Body of pancreas (tissue), 4 donors: ENCODE results near the gene RGS14. TPM values are rescaled to one million over a fixed set of nuclear protein-coding genes. Genes with fewer than 3 reads are reported as not detected.

ENCODE experiments used
- ATAC-seq: fragments of 150-250 bp; one replicate; pipeline ENCODE4 v1.9.1; 2016
- DNase-seq, 4 donors: peaks; one replicate each; pipeline ENCODE4 v3.0.0-alpha.2; 2019
- H3K27ac ChIP-seq, 4 donors: fragments of 200-600 bp; sonication (generic); 1 replicate in 3 of 4; 2 replicates in 1 of 4; pipeline versions ENCODE4 v1.5.1 to v1.6.1; 2016 to 2019; ENCODE audit warnings: mild to moderate bottlenecking in 1 of 4, mixed read lengths in 1 of 4, moderate library complexity in 1 of 4
- H3K27me3 ChIP-seq, 2 donors: fragments of 200-600 bp; sonication (generic); one replicate each; pipeline ENCODE4 v1.6.0; 2016; ENCODE audit warnings: mild to moderate bottlenecking in 1 of 2
- H3K36me3 ChIP-seq, 2 donors: fragments of 200-600 bp; sonication (generic); replicated peaks in 1 of 2; 2 replicates each; pipeline ENCODE4 v1.5.1; 2016; ENCODE audit warnings: low read depth in 2 of 2; ENCODE audit not compliant: insufficient read depth in 1 of 2
- H3K4me1 ChIP-seq: fragments of 200-600 bp; sonication (generic); one replicate; pipeline ENCODE4 v1.6.0; 2016
- H3K4me3 ChIP-seq, 2 donors: fragments of 200-600 bp; sonication (generic); 1 replicate in 1 of 2; 2 replicates in 1 of 2; pipeline ENCODE4 v1.5.1; 2016 to 2019
- H3K9me3 ChIP-seq, 3 donors: fragments of 200-600 bp; sonication (generic); 1 replicate in 2 of 3; 2 replicates in 1 of 3; pipeline ENCODE4 v1.5.1; 2016
- CTCF ChIP-seq, 7 experiments: fragments of 450-650 bp in 4 of 7; fragments of 200-600 bp in 3 of 7; sonication (generic) in 3 of 7; IDR thresholded peaks; one replicate each; pipeline ENCODE4 v1.5.1; 2016 to 2019; ENCODE audit warnings: antibody characterized with exemption in 7 of 7
- POLR2A ChIP-seq, 3 donors: fragments of 450-650 bp; IDR thresholded peaks; one replicate each; pipeline ENCODE4 v1.6.1; 2016; ENCODE audit warnings: antibody characterized with exemption in 3 of 3, mild to moderate bottlenecking in 2 of 3
- WGBS, 2 donors: methylation state at CpG; one replicate each; pipeline ENCODE4 v1.1.5; 2017; 5-methylcytosine and 5-hydroxymethylcytosine counted together
- intact Hi-C: fragments of 100-400 bp; cut with DNase I; formaldehyde crosslinking; loops from one replicate; pipeline ENCODE4 v1.15.1; 2023
- total RNA-seq, 2 donors: library from RNA; depleted of rRNA; stranded (reverse); fragments of >200 nt; gene quantifications; one replicate each; pipeline ENCODE4 v1.1.0, GENCODE V29; 2016

The RGS14 gene
- total RNA-seq, 2 donors from 2014 or later: 15.0 to 39.2 TPM

DNA sequence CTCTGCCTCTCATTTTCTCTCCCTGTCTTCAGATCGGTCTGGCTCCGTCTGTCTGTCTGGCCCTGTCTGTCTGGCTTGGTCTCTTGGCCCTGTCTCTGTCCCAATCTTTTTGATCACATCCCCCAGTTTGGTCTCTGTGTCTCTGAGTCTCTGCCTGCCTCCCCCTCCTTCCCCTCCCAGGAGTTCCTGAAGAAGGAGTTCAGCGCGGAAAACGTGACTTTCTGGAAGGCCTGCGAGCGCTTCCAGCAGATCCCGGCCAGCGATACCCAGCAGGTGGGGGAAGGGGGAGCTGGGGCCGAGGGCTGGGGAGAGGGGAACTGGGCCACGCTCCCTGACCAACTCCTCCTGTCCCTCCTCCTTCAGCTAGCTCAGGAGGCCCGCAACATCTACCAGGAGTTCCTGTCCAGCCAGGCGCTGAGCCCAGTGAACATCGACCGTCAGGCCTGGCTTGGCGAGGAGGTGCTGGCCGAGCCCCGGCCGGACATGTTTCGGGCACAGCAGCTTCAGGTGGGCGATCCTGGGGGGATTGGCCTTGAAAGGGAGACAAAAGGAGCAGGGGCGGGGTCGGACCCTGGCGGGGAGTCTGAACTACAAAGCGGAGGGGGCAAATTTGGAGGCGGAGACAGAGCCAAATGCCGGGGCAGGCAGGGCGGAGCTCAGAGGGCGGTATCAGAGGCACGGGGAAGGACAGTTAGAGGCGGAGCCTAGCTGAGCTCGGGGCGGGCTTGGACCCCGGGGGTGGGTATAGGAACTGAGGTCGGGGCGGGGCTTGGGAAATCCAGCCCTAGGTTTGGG lies 9.0 kb downstream of the RGS14 start:
- 5 to 15% methylated on average over 30 to 36 of the region's 36 CpGs for WGBS, 2 donors
- DNase-seq: peak; percentile 95 to 97 (median 96)
- H3K9me3 ChIP-seq: no peaks in the 10 kb centered on the region
- intact Hi-C loops: no loop called here
- H3K4me3 ChIP-seq: no peak overlapping the region
- H3K36me3 ChIP-seq: no peaks in the 10 kb centered on the region
- H3K27me3 ChIP-seq: no peaks in the 10 kb centered on the region
- peaks cover 78% of the 10 kb centered on the region for H3K4me1 ChIP-seq
- ATAC-seq: peak; percentile 77
- TF ChIP-seq POLR2A (IDR thresholded peaks at IDR 0.05) (peak; percentile 31 to 77 (median 76)), CTCF (IDR thresholded peaks at IDR 0.05) (peak in 2 of 7 experiments; percentile 1 to 3)
- H3K27ac ChIP-seq: peak overlapping the region; percentile 94 to 97 (median 96)

GRCh38 chr5:177367323-177367848 lies 9.7 kb downstream of the RGS14 start:
- peak overlapping the region; percentile 94 to 97 (median 96) for H3K27ac ChIP-seq
- H3K27me3 ChIP-seq: no peaks in the 10 kb centered on the region
- H3K4me1 ChIP-seq: peaks cover 80% of the 10 kb centered on the region
- no peak for DNase-seq
- 12 to 25% methylated on average over 5 to 45 of the region's 46 CpGs for WGBS, 2 donors
- H3K36me3 ChIP-seq: no peaks in the 10 kb centered on the region
- H3K9me3 ChIP-seq: no peaks in the 10 kb centered on the region
- intact Hi-C loops: no loop called here
- no peak overlapping the region for H3K4me3 ChIP-seq
- no peak for TF ChIP-seq CTCF (IDR thresholded peaks at IDR 0.05)
- peak in 1 of 3 donors; percentile 6 for TF ChIP-seq POLR2A (IDR thresholded peaks at IDR 0.05)
- ATAC-seq: no peak

- WGBS, 2 donors: 55 to 75% methylated on average over 8 to 29 of the region's 29 CpGs
- DNase-seq (peak; percentile 42 to 80 (median 62)), ATAC-seq (no peak)
- TF ChIP-seq POLR2A (IDR thresholded peaks at IDR 0.05): no peak
- TF ChIP-seq CTCF (IDR thresholded peaks at IDR 0.05): no peak
- Histone ChIP-seq H3K27me3 (no peaks in the 10 kb centered on the region), H3K36me3 (no peaks in the 10 kb centered on the region), H3K9me3 (no peaks in the 10 kb centered on the region), H3K27ac (peak overlapping the region; percentile 62 to 95 (median 82)), H3K4me3 (no peak overlapping the region), H3K4me1 (peaks cover 72% of the 10 kb centered on the region)
- intact Hi-C loops: no loop called here
Observed at GRCh38 chr5:177367981-177368868, 10.5 kb downstream of the RGS14 start.

- Histone ChIP-seq H3K27me3 (no peaks in the 10 kb centered on the region), H3K4me3 (no peak overlapping the region), H3K27ac (peak overlapping the region; percentile 62 to 84 (median 78)), H3K36me3 (no peaks in the 10 kb centered on the region), H3K4me1 (peaks cover 67% of the 10 kb centered on the region), H3K9me3 (no peaks in the 10 kb centered on the region)
- 29 to 34% methylated on average over 5 of the region's 5 CpGs for WGBS, 2 donors
- TF ChIP-seq POLR2A (IDR thresholded peaks at IDR 0.05) (no peak), CTCF (IDR thresholded peaks at IDR 0.05) (peak; percentile 25 to 70 (median 57))
- ATAC-seq (no peak), DNase-seq (peak; percentile 36 to 62 (median 44))
- intact Hi-C loops: no loop called here
Observed at GRCh38 chr5:177368869-177369644, 11.3 kb downstream of the RGS14 start.
